Sigmoid colon (tissue), 7 donors: ENCODE results near the gene SP1. TPM values are rescaled to one million over a fixed set of nuclear protein-coding genes. Genes with fewer than 3 reads are reported as not detected.

Experiments
- DNase-seq: peaks from one replicate; pipeline ENCODE4 v3.0.0-alpha.2; 2019
- H3K27ac ChIP-seq, 4 donors: fragments of 200-600 bp; sonication (generic); one replicate each; pipeline ENCODE4 v1.5.1; 2016 to 2019; ENCODE audit warnings: mild to moderate bottlenecking in 1 of 4
- H3K27me3 ChIP-seq, 3 donors: fragments of 200-600 bp; sonication (generic); one replicate each; pipeline ENCODE4 v1.5.1; 2019; ENCODE audit warnings: mild to moderate bottlenecking in 1 of 3
- H3K36me3 ChIP-seq, 4 donors: fragments of 200-600 bp; sonication (generic); one replicate each; pipeline ENCODE4 v1.5.1; 2016 to 2019
- H3K4me1 ChIP-seq, 4 donors: fragments of 200-600 bp; sonication (generic); one replicate each; pipeline ENCODE4 v1.5.1; 2017 to 2019
- H3K4me3 ChIP-seq, 4 donors: fragments of 200-600 bp; sonication (generic); one replicate each; pipeline ENCODE4 v1.5.1; 2017 to 2019; ENCODE audit warnings: mild to moderate bottlenecking in 2 of 4, moderate library complexity in 1 of 4
- H3K9me3 ChIP-seq, 4 donors: fragments of 200-600 bp in 3 of 4; sonication (generic) in 3 of 4; one replicate each; pipeline versions ENCODE4 v1.5.1 to v1.6.1; 2013 to 2019
- CTCF ChIP-seq, 4 experiments: fragments of 450-650 bp in 3 of 4; fragments of 200-600 bp in 1 of 4; IDR thresholded peaks; one replicate each; pipeline ENCODE4 v1.5.1; 2016 to 2019; ENCODE audit warnings: antibody characterized with exemption in 4 of 4, mild to moderate bottlenecking in 3 of 4, moderate library complexity in 2 of 4
- EP300 ChIP-seq, 4 donors: sonication (generic); formaldehyde crosslinking; IDR thresholded peaks; one replicate each; pipeline ENCODE4 v1.6.1; 2017; ENCODE audit warnings: antibody characterized with exemption in 4 of 4
- POLR2A ChIP-seq, 2 donors: fragments of 450-650 bp; IDR thresholded peaks; one replicate each; pipeline ENCODE4 v1.6.1; 2016; ENCODE audit warnings: antibody characterized with exemption in 2 of 2, mild to moderate bottlenecking in 2 of 2, moderate library complexity in 2 of 2
- POLR2AphosphoS5 ChIP-seq, 4 donors: sonication (generic); formaldehyde crosslinking; IDR thresholded peaks; one replicate each; pipeline ENCODE4 v1.6.1; 2017; ENCODE audit warnings: antibody characterized with exemption in 4 of 4
- WGBS, 2 donors: extraction: QIAGEN DNeasy Blood & Tissue Kit; methylation state at CpG; one replicate each; pipeline ENCODE4 v1.1.7; 2013; 5-methylcytosine and 5-hydroxymethylcytosine counted together
- intact Hi-C: fragments of 100-400 bp; cut with DNase I; formaldehyde crosslinking; loops from one replicate; pipeline ENCODE4 v1.15.1; 2023
- polyA plus RNA-seq, 3 donors: library from polyadenylated mRNA; stranded (reverse); fragments of 200-250 nt; gene quantifications; one replicate each; pipeline ENCODE4 v1.2.3, GENCODE V29; 2013
- total RNA-seq, 4 donors: library from RNA; depleted of rRNA; stranded (reverse); fragments of >200 nt; gene quantifications; one replicate each; pipeline ENCODE4 v1.1.0, GENCODE V29; 2016
- donor health status: healthy with polysubstance abuse.
- donor health status: Bipolar disorder and iron deficiency.
- donor health status: healthy.

SP1 gene
- total and polyA plus RNA-seq, 7 donors = 11.4 to 69.8 (median 53.2) TPM

GRCh38 chr12:53461591-53461990 is 81.6 kb downstream of the SP1 start:
- Histone ChIP-seq H3K4me1 (peaks cover 0 to 15% (median 10%) of the 10 kb centered on the region in 4 donors), H3K36me3 (peaks cover 86 to 100% (median 100%) of the 10 kb centered on the region in 4 donors), H3K4me3 (no peak overlapping the region), H3K27ac (peak overlapping the region in 1 of 4 donors; percentile 51), H3K9me3 (no peaks in the 10 kb centered on the region), H3K27me3 (no peaks in the 10 kb centered on the region)
- WGBS, 2 donors = 86 to 92% methylated on average over 8 of the region's 8 CpGs
- no peak for DNase-seq
- TF ChIP-seq POLR2AphosphoS5 (IDR thresholded peaks at IDR 0.05) (no peak), CTCF (IDR thresholded peaks at IDR 0.05) (no peak), POLR2A (IDR thresholded peaks at IDR 0.05) (no peak), EP300 (IDR thresholded peaks at IDR 0.05) (no peak)
- intact Hi-C loops = no loop called here

GRCh38 chr12:53462935-53463334 is 83.0 kb downstream of the SP1 start:
- TF ChIP-seq EP300 (IDR thresholded peaks at IDR 0.05) (no peak), POLR2AphosphoS5 (IDR thresholded peaks at IDR 0.05) (no peak), POLR2A (IDR thresholded peaks at IDR 0.05) (no peak)
- no peak overlapping the region for H3K27ac ChIP-seq
- intact Hi-C loops = no loop called here

GRCh38 chr12:53463802-53464560 is 84.0 kb downstream of the SP1 start:
- no peaks in the 10 kb centered on the region for H3K27me3 ChIP-seq
- peaks cover 86 to 100% (median 99%) of the 10 kb centered on the region in 4 donors for H3K36me3 ChIP-seq
- intact Hi-C loops = no loop called here
- H3K4me3 ChIP-seq = no peak overlapping the region
- peak overlapping the region in 1 of 4 donors; percentile 5 for H3K27ac ChIP-seq
- no peak for TF ChIP-seq POLR2AphosphoS5 (IDR thresholded peaks at IDR 0.05)
- 56 to 69% methylated on average over 5 of the region's 5 CpGs for WGBS, 2 donors
- H3K4me1 ChIP-seq = peaks cover 0 to 15% (median 10%) of the 10 kb centered on the region in 4 donors
- no peak for DNase-seq
- no peaks in the 10 kb centered on the region for H3K9me3 ChIP-seq

More at GRCh38 chr12:53462935-53463334, 83.0 kb downstream of the SP1 start:
- H3K27me3 ChIP-seq = no peaks in the 10 kb centered on the region
- no peak for DNase-seq
- H3K4me3 ChIP-seq = no peak overlapping the region
- peaks cover 86 to 100% (median 100%) of the 10 kb centered on the region in 4 donors for H3K36me3 ChIP-seq
- no peaks in the 10 kb centered on the region for H3K9me3 ChIP-seq
- peaks cover 0 to 15% (median 10%) of the 10 kb centered on the region in 4 donors for H3K4me1 ChIP-seq
- WGBS, 2 donors = 72 to 80% methylated on average over 3 of the region's 3 CpGs

DNA sequence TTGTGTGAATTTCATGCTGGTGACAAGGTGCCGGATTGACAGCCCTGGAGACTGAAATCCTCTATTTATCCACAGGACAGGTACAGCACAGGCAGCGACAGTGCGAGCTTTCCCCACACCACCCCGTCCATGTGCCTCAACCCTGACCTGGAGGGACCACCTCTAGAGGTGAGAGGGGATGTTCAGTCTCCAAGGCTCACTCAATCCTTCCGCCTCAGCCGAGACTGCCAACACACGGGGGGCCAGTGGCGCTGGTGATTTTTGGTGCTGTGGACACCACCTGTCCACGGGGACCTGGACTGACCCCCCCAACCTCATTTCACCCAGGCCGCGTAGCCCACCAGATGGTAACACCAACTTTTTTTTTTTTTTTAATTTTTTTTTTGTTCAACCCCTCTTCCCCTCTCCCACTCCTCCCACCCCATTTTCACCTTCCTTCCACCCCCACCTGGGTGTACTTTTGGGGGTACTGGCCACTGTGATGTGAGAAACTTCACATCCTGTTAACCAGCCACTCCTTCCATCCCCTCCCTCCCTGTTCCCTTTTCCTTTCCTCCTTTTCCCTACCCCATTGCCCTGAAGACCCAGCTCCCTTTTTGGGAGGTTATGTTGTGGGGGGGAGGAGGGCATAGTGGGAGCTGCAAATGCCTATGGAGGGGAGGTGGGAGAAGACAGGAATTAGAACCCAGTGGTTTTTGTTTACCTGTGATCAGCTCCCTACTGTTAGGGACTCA is 84.9 kb downstream of the SP1 start:
- H3K9me3 ChIP-seq = no peaks in the 10 kb centered on the region
- DNase-seq = no peak
- WGBS, 2 donors = 95 to 96% methylated on average over 11 of the region's 11 CpGs
- TF ChIP-seq CTCF (IDR thresholded peaks at IDR 0.05) (no peak), POLR2AphosphoS5 (IDR thresholded peaks at IDR 0.05) (no peak), EP300 (IDR thresholded peaks at IDR 0.05) (no peak), POLR2A (IDR thresholded peaks at IDR 0.05) (no peak)
- no peaks in the 10 kb centered on the region for H3K27me3 ChIP-seq
- peak overlapping the region in 1 of 4 donors; percentile 37 for H3K27ac ChIP-seq
- H3K36me3 ChIP-seq = peaks cover 87 to 100% (median 99%) of the 10 kb centered on the region in 4 donors
- H3K4me1 ChIP-seq = peaks cover 0 to 15% (median 10%) of the 10 kb centered on the region in 4 donors
- intact Hi-C loops = no loop called here
- H3K4me3 ChIP-seq = no peak overlapping the region

DNA sequence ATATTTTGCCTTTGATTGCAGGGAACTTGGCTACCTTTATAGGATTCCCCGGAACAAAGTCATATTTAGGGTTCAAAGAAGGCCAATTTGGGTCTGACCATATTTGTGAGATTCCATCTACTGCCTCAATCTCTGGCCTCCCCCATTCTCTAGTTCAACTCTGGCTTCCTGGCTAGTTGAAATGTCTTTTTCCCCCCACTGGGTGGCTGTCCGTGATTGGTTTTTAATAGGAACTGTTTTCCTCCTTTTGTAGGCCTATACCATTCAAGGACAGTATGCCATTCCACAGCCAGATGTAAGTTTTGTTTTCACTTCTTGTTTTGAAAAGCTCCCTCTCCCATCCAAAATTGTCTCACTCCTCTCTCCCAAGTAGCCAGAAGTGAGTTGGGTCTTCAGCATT is 85.7 kb downstream of the SP1 start:
- Histone ChIP-seq H3K27ac (peak overlapping the region in 1 of 4 donors; percentile 37), H3K36me3 (peaks cover 82 to 100% (median 99%) of the 10 kb centered on the region in 4 donors)

More for the DNA sequence above, 85.7 kb downstream of the SP1 start:
- Histone ChIP-seq H3K4me1 (peaks cover 0 to 12% (median 9%) of the 10 kb centered on the region in 4 donors), H3K27me3 (no peaks in the 10 kb centered on the region), H3K4me3 (no peak overlapping the region), H3K9me3 (no peaks in the 10 kb centered on the region)
- WGBS, 2 donors = 66 to 73% methylated on average over 2 of the region's 2 CpGs
- DNase-seq = no peak
- TF ChIP-seq POLR2A (IDR thresholded peaks at IDR 0.05) (no peak), CTCF (IDR thresholded peaks at IDR 0.05) (no peak), EP300 (IDR thresholded peaks at IDR 0.05) (no peak), POLR2AphosphoS5 (IDR thresholded peaks at IDR 0.05) (no peak)
- intact Hi-C loops = no loop called here

Other genes starting within 250 kb of the SP1 start
- gene ZNF740, start 199.5 kb upstream of the SP1 start, total RNA-seq = 10 to 100 TPM; 10.3 to 16.6 (median 15.8) TPM
- gene ZNF740, start 199.5 kb upstream of the SP1 start, polyA plus RNA-seq = 10 to 100 TPM in 1 of 3 donors, 1 to 10 TPM in 2; 2.3 to 12.0 (median 2.4) TPM
- gene CSAD, start 199.3 kb upstream of the SP1 start, total RNA-seq = 10 to 100 TPM; 18.6 to 51.0 (median 26.0) TPM
- gene CSAD, start 199.3 kb upstream of the SP1 start, polyA plus RNA-seq = 10 to 100 TPM in 1 of 3 donors, 1 to 10 TPM in 2; 1.2 to 25.8 (median 1.8) TPM
- 1 to 10 TPM in 3 of 4 donors, under 1 TPM in 1; 0.95 to 2.9 (median 1.3) TPM for gene ITGB7, start 172.9 kb upstream of the SP1 start, total RNA-seq
- 10 to 100 TPM in 2 of 3 donors, 1 to 10 TPM in 1; 3.6 to 19.9 (median 13.5) TPM for gene ITGB7, start 172.9 kb upstream of the SP1 start, polyA plus RNA-seq
- gene RARG, start 148.0 kb upstream of the SP1 start, total RNA-seq = 10 to 100 TPM in 3 of 4 donors, 1 to 10 TPM in 1; 9.9 to 17.2 (median 15.4) TPM
- gene RARG, start 148.0 kb upstream of the SP1 start, polyA plus RNA-seq = 10 to 100 TPM in 1 of 3 donors, 1 to 10 TPM in 2; 3.2 to 10.3 (median 6.0) TPM
- 1 to 10 TPM in 1 of 4 donors, under 1 TPM in 3; under 0.01 to 1.9 (median 0.22) TPM for gene ESPL1, start 111.9 kb upstream of the SP1 start, total RNA-seq
- 1 to 10 TPM; 4.2 to 7.6 (median 5.5) TPM for gene ESPL1, start 111.9 kb upstream of the SP1 start, polyA plus RNA-seq
- 1,000 to 10,000 TPM in 2 of 4 donors, 100 to 1,000 TPM in 2; 757 to 1,153 (median 947) TPM for gene PFDN5, start 84.6 kb upstream of the SP1 start, total RNA-seq
- gene PFDN5, start 84.6 kb upstream of the SP1 start, polyA plus RNA-seq = 1,000 to 10,000 TPM in 1 of 3 donors, 100 to 1,000 TPM in 2; 759 to 1,604 (median 819) TPM
- gene MYG1, start 80.5 kb upstream of the SP1 start, total RNA-seq = 10 to 100 TPM; 43.5 to 55.4 (median 50.2) TPM
- 10 to 100 TPM; 26.1 to 59.6 (median 54.1) TPM for gene MYG1, start 80.5 kb upstream of the SP1 start, polyA plus RNA-seq
- 10 to 100 TPM; 38.2 to 62.0 (median 47.4) TPM for gene AAAS, start 58.6 kb upstream of the SP1 start, total RNA-seq
- 10 to 100 TPM; 10.6 to 35.6 (median 15.0) TPM for gene AAAS, start 58.6 kb upstream of the SP1 start, polyA plus RNA-seq
- not detected for gene SP7, start 43.8 kb upstream of the SP1 start, total RNA-seq
- not detected for gene SP7, start 43.8 kb upstream of the SP1 start, polyA plus RNA-seq
- not detected for gene AMHR2, start 43.7 kb downstream of the SP1 start, total RNA-seq
- under 1 TPM in 1 of 3 donors, not detected in 2; 0.60 TPM for gene AMHR2, start 43.7 kb downstream of the SP1 start, polyA plus RNA-seq
- gene PRR13, start 61.6 kb downstream of the SP1 start, total RNA-seq = 10 to 100 TPM; 46.7 to 68.1 (median 55.1) TPM
- 100 to 1,000 TPM; 521 to 955 (median 870) TPM for gene PRR13, start 61.6 kb downstream of the SP1 start, polyA plus RNA-seq
- gene PCBP2, start 71.9 kb downstream of the SP1 start, total RNA-seq = 100 to 1,000 TPM; 397 to 661 (median 417) TPM
- gene PCBP2, start 71.9 kb downstream of the SP1 start, polyA plus RNA-seq = 100 to 1,000 TPM; 333 to 455 (median 401) TPM
- gene MAP3K12, start 119.3 kb downstream of the SP1 start, total RNA-seq = 10 to 100 TPM; 18.5 to 27.4 (median 25.0) TPM
- gene MAP3K12, start 119.3 kb downstream of the SP1 start, polyA plus RNA-seq = 10 to 100 TPM in 1 of 3 donors, 1 to 10 TPM in 2; 1.6 to 10.1 (median 4.8) TPM
- gene TARBP2, start 121.1 kb downstream of the SP1 start, total RNA-seq = 10 to 100 TPM; 16.1 to 29.9 (median 19.4) TPM
- 10 to 100 TPM; 16.2 to 29.4 (median 19.7) TPM for gene TARBP2, start 121.1 kb downstream of the SP1 start, polyA plus RNA-seq
- gene NPFF, start 127.3 kb downstream of the SP1 start, total RNA-seq = not detected
- gene NPFF, start 127.3 kb downstream of the SP1 start, polyA plus RNA-seq = not detected
- 10 to 100 TPM; 20.3 to 36.0 (median 27.1) TPM for gene ATF7, start 246.2 kb downstream of the SP1 start, total RNA-seq
- gene ATF7, start 246.2 kb downstream of the SP1 start, polyA plus RNA-seq = 10 to 100 TPM; 20.2 to 22.0 (median 21.0) TPM